HG02943 (cell line): Measurements from ENCODE around the gene ICA1L.
A peak's percentile ranks its signal among the peaks of the same experiment; 100 is the strongest.
"Not testable (repeated sequence)": the region's sequence is repeated elsewhere in the genome, so short reads cannot be mapped to it uniquely, and the experiment has no call there.

Experiments used
- ATAC-seq: cut with Tn5 transposase; IDR thresholded peaks from one replicate; pipeline ENCODE4 v1.9.1; 2021; ENCODE audit warnings: mild to moderate bottlenecking, low read depth, moderate library complexity; ENCODE audit not compliant: unreplicated experiment

The ICA1L gene

DNA sequence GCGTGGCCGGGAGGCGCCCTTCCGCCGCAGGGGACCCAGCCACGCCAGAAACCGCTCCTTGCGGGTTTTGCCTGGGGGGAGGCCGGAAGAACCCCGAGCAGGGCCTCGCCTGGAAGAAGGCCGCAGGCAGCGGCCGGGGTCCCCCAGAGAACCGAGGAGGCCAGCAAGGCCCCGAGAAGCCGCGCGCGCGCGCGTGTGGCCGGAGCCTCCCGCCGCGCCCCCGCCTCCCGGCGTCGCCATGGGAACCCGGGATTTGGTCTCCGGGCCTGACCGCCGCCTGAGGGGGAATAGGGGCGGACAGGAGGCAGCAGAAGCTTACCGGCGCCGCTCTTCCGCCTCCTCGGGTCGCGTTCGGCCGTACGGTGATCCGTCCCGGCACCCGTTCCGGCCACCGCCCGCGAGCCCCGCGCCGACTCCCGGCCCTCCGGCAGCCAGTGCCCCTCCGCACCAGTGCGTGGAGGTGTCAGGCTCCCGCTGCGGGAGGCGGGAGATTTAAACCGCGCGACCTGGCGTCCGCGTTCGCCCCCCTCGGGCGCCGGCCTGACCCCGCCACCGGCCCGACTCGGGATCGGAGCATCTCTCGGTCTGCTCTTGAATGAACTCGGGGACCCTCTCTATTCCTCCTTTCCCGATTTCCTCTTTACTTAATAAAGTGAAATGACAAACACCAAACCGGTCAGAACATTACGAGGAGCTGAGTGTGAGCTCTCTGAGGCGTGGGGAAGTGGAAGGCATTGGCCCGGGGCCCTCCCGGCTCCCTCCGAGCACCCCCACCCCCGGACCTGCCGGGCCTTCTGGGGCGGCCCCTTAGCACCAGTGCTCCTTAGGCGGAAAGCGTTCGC is at the start of gene ICA1L:
Gene ICA1L (minus strand): TSS at position 467 of the 842 bp plus-strand sequence. CDS start 42,757 bp downstream, outside the sequence.
- ATAC-seq, result peak; percentile 46

DNA sequence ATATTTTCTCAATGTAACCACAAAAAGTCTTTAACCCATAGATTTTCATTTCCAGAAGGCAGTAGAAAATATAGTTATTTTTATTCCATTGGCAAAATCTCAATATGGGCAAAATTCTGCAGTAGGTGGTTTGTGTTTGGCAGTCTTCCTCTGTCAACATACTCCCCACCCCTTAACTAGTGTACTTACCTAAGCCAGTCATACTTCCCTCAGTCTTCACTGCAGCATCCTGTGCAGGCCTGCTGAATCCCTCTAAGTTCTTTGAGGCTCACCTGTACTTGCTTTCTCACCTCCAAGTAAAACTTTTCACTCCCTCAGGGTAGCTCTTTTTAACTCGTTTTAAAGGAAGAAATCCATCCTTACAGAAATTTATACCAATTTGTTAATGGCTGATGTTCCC is 47.3 kb upstream of the ICA1L start:
- ATAC-seq, result no peak

DNA sequence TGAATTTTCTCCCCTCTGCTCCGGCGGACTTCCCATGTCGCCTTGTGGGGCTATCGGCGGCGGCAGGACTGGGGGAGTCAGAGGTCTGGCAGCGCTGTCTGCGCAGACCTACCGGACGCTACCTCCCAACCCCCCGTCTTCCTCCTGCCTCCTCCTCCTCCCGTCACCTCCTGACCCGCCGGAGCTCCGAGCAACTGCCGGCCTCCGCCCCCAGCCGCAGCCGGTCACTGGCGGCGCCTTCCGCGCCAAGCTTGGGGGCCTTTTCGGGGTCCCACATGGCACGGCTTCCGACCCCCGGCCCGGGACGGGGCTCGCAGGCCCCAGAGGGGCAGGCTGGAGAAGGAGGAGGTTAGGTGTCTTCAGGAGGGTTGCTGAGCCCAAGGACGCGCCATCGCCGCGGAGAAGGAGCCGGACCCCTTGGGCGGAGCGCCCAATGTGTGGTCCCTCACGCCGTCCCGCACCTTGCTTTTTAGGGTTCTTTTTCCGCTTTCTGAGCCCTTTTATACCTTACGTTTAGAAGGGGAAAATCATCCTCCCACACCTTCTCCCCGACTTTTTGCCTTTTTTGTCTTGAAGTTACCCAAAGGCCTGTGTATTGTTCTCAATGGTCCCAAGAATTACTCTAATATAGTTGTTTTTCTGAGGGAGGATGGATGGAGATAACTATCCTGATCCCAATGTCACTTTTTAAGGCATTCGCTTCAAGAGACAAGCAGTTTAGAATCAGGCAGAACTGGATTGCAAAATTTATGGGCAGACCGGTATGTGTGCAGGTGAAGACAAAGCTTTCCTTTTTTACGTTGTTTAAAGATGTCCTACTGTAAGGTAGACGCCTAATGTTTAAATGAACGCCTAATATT is 41.0 kb upstream of the ICA1L start:
- ATAC-seq, result peak; percentile 51

DNA sequence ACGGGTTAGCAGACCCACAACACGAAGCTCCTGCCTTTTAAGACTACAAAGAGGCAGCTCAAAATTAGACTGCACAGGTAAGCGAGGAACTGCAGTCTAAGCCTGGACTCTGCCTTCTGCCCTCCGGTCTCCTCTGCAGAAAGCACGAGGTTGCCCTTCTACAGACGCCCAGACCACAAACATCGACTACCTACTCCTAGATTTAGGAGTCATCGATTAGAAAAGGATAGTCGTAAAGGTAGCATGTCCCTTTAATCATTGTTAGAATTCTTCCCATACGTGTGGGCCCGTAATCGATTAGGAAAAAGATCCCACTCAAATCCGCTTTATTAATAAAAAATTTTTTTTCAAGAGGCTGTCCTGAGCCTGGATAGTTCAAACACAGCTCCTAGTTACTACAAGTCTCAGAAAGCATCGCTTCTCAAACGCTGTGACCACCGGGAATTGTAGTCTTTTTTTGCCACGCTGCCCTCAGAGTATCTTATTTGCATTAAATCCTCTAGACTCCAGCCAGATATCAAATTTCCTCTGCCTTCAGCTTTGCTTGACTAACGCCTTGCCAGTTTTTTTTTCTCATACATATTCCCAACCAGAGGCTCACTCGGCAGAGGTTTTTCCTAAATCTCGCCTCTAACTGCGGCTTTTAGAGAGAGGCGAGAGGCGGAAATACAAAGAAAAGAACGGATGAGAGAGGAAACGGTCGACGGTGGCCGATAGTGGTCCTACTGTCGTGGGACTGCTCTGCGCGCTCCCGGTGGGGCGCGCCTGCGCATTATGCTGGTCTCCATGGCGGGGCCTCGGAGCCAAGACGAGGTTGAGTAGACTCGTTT is 40.2 kb upstream of the ICA1L start, which contains the start of the genes CARF and WDR12:
Gene CARF (plus strand): TSS at position 764 of the 830 bp plus-strand sequence. CDS start 29,628 bp downstream, outside the sequence.
Gene WDR12 (minus strand): TSS at position 162 of the 830 bp plus-strand sequence. CDS start 197 bp downstream, outside the sequence.
- peak; percentile 71 for ATAC-seq

DNA sequence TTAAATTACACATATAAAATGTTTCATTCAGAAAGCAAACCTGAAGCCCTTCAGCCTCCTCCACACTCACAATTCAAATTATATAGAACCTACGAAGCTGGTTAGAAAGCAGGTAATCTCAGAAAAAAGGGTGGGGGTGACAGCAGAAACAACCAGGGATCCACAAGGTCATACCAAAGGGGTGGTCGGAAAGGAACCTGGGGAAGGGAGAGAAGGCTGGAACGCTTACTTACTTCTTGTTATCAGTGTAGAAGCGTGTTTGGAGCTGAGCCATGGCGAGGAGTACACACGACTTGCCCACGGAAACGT is 39.6 kb upstream of the ICA1L start:
- peak; percentile 8 for ATAC-seq

DNA sequence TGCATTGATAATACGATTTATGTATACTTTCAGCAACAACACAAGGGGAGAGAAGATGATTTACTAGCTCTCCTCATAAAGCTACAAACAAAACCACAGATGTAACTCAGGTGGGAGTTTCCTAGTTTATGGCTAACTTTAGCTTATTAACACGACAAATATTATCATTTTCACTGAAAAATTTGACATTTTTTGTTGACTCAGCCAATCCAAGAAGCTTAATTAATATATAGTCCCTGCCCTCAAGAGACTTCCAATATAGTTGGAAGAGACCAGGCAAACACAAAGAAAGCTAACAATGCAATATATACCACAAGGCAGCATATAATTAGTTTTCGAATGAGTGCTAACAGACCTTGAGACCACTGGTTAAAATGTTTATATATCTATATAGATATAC is 39.1 kb upstream of the ICA1L start:
- ATAC-seq, result no peak

DNA sequence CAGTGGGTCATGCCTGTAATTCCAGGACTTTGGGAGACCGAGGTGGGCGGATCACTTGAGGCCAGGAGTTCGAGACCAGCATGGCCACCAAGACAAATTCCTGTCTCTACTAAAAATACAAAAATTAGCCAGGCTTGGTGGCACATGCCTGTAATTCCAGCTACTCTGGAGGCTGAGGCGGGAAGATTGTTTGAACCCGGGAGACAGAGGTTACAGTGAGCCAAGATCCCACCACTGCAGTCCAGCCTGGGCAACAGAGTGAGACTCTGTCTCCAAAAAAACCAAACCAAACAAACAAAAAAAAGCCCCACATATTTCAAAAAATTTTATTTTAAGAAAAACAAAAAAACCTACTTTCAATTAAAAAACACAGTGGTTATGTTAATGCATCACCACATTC is 38.7 kb upstream of the ICA1L start:
- not testable (repeated sequence) for ATAC-seq

DNA sequence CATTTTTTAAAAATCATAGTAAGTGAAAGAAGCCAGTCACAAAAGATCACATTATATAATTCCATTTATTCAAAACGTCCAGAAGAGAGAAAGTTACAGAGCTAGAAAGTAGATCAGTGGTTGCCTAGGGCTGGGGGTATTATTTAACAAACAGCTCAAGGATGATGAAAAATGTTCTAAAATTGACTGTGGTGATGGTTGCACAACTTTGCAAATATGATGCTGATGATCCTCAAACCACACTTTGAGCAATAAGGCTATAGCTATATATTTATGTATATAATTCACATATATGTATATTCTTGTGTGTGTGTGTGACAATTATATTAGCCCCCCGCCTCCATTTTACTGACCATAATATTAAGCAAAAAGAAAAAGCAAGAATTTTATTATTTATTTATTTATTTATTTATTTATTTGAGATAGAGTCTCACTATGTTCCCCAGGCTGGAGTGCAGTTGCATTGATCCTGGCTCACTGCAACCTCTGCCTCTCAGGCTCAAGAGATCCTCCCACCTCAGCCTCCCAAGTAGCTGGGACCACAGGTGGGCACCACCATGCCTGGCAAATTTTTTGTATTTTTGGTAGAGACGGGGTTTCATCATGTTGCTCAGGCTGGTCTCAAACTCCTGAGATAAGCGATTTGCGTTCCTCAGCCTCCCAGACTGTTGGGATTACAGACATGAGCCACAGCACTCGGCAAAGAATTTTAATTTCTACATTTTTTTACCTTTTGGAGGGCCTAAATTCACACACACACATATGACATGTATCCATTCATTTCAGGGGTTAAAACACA is 38.0 kb upstream of the ICA1L start:
- ATAC-seq, result no peak

DNA sequence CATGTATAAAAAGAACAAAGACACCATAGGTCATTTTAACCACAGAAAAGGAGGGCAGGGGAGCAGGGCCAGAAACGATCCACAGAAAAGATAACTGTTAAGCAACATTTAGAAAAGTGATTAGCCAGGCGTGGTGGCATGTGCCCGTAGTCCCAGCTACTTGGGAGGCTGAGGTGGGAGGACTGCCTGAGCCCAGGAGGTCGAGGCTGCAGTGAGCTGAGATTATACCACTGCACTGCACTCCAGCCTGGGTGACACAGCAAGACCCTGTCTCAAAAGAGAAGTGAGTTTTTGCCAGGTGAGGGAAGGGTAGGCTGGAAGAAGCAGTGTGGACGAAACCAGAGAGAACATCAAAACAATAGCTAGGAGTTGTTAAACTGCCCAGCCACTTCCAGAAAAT is 36.6 kb upstream of the ICA1L start:
- ATAC-seq, result no peak

DNA sequence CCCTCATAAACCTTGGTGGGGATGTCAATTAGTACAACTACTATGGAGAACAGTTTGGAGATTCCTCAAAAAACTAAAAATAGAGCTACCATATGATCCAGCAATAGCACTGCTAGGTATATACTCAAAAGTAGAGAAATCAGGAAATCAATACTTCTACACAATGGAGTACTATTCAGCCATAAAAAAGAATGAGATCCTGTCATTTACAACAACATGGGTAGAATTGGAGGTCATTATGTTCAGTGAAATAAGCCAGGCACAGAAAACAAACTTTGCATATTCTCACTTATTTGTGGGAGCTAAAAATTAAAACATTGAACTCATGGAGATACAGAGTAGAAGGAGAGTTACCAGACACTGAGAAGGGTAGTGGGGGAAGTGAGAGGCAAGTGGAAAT is 33.9 kb upstream of the ICA1L start:
- not testable (repeated sequence) for ATAC-seq

DNA sequence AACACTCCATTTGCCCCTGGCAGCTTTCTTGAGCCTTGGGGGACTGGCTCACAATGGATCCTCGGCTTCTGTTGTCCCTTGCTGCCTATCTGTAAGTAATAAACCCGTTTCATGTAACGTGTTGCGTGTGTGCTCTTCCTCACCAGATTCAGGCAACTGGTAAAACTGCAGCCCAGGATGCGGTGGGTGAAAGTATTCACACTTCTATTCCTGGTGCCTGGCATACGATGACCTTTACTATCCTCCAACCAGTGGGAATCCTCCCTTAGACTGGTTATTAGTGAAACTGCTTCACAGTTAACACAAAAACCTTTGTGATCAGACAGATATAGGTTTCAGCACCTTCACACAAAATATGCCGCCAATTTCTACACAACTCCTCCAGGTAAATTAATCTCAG is 13.6 kb upstream of the ICA1L start:
- ATAC-seq, result no peak

DNA sequence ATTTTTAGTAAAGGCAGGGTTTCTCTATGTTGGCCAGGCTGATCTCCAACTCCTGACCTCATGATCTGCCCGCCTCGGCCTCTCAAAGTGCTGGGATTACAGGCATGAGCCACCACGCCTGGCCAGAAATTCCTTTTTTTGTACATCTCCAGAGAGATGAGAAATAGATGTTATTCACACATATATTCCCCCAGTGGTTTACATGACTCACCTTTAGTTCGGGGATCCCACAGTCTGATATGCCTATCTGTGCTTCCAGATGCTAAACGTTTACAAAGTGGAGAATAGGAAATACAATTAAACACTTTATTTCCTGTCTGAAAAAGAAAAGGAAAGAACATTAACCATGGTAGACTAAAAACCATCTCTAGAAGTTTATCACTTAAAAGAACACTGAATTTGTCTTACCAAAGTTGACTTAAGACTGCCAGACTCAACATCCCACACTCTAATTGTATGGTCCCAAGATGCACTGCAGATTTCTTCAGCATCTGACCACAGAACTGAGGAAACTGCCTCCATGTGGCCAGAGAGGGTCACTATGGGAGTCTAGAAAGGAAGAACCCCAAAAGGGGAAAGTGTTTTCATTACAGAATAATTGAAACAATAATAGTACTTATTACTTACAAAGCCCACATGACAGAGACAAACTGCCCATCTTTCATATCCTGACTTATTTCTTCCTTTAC is 12.6 kb upstream of the ICA1L start:
- no peak for ATAC-seq

DNA sequence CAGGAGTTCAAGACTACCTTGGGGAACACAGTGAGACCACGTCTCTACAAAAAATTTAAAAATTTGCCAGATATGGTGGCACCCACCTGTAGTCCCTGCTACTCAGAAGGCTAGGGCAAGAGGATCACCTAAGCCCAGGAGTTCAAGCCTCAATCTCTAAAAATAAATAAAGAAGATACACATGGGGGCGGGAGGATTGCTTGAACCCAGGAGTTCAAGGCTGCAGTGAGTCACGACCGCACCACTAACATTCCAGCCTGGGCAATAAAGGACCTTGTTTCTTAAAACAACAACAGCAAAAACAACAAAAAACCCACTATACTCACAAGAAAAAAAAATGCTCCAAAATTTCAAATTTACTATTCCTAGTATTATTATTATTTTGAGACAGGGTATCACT is 10.0 kb upstream of the ICA1L start:
- no peak for ATAC-seq

DNA sequence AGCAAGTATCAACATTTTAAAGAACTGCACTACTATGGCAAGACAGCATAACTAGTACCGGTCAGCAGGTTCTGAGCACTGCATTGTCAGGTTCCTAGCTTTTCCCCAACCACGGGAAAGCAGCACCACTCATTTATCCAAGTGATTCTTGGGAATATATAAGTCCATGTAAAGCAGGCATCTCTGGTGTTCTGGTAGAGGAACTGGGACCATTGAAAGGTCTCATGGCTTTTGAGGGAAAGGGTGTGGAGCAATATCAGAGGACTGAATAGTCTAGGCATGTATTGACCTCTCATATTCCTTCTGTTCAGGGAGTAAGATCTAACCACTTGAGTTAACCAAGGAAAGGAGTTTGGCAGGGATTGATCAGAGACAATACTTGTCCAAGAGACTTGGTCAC is 6.1 kb upstream of the ICA1L start:
- no peak for ATAC-seq

DNA sequence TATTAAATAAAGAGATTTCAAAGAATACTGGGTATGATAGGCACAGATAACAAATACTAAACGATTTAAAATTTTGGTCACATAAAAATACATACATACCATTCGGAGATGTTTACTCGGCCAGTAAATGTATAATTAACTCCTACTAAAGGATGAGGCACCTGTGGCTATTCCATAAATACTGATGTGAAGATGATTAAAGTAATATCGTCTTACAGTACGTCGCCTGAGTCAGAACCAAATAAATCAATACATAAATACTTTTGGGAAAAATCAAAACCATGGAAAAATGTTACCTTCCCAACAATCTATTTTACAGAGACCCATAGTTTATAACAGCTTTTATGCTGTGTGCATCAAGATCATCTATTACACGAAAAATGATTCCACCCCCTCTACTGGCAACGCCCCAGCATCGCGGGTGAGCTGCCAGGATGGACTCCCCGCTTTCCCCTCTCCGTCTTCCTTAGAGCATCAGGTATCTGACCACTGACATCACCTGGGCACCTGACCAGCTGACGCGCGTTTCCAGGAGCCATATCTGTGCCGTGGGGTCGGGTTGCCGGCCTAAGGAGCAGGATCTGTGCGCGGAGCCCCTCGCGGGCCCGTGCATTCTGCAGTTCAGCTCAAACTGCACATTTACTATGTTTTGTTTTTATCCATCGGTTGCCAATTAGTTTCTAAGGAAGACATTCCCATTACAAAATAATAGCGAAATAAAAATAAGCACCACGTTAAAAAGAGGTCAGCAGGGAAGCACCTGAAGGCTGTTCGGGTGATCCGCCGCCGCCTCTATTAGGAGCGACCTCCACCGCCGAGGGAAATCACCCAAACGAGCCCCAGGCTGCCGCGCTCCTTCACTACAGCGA is 901 bp downstream of the ICA1L start:
- peak; percentile 69 for ATAC-seq

DNA sequence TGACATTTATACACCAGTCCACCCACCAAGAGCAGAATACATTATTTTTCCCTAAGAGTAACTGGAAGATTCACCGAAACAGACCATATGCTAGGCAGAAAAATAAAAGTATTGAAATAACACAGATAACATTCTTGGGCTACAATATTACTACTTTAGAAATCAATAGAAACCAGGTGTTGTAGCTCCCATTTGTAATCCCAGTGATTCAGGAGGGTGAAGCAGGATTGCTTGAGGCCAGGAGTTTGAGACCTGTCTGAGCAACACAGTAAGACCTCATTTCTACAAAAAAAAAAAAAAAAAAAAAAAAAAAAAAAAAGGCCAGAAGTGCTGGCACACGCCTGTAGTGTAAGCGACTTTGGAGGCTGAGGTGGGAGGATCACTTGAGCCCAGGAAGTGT is 9.6 kb downstream of the ICA1L start:
- ATAC-seq, result no peak

DNA sequence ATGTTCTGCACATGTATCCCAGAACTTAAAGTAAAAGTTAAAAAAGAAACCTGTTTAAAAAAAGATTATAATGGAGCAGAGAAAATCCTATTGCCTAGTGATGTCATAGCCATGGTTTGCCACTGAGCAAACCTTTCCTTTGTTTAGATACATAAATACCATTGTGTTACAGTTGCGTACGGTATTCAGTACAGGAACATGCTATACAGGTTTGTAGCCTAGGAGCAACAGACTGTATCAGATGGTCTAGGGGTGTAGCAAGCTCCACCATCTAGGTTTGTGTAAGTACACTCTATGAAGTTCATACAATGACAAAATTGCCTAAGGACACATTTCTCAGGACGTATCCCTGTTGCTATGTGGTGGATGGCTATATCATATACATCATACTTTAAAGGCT is 13.0 kb downstream of the ICA1L start:
- no peak for ATAC-seq

DNA sequence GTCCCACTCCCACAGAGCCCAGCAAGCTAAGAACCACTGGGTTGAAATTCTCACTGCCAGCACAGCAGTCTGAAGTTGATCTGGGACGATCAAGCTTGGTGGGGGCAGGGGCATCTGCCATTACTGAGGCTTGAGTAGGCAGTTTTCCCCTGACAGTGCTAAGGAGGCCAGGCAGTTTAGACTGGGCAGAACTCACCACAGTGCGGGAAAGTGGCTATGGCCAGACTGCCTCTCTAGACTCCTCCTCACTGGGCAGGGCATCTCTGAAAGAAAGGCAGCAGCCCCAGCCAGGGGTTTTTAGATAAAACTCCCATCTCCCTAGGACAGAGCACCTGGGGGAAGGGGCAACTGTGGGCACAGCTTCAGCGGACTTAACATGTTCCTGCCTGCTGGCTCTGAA is 22.2 kb downstream of the ICA1L start:
- ATAC-seq, result not testable (repeated sequence)
